ENCODE results near the gene CNGA3. TPM values are rescaled to one million over a fixed set of nuclear protein-coding genes. Genes with fewer than 3 reads are reported as not detected.

CNGA3 gene
- total RNA-seq, 3 donors from 2014 or later = under 0.01 to 0.15 TPM; not detected in 1

DNA sequence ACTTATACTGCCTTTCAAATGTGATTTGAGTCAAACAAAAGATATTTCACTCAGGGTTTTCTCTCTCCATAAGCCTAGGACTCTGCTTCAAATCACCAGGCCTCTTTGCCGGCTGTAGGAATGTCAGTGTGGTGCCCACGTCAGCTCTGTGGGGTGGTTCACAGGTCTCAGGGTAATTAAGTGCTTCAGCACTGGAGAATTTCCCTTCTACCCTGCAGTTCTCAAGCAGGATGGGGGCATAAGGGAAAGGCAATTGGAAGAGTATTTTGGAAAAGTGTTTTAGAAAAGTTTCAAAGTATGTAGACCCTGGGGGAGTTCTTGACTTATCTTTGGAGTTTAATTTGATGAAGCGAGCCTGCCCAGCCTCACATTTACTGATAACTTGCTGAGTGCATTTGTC is 9.6 kb downstream of the CNGA3 start:
- DNase-seq (ENCODE audit: low spot score in 2 of 2) = no peak
- intact Hi-C loops (cut with DNase I; ENCODE audit: low total_unique reads) = no loop called here
- H3K27me3 ChIP-seq = peaks cover 0 to 8% of the 10 kb centered on the region in 2 donors
- H3K4me3 ChIP-seq = no peak overlapping the region
- H3K36me3 ChIP-seq = no peaks in the 10 kb centered on the region
- H3K4me1 ChIP-seq = no peaks in the 10 kb centered on the region
- H3K9me3 ChIP-seq = peaks cover 0 to 5% of the 10 kb centered on the region in 2 donors
- TF ChIP-seq, protein P1, sequence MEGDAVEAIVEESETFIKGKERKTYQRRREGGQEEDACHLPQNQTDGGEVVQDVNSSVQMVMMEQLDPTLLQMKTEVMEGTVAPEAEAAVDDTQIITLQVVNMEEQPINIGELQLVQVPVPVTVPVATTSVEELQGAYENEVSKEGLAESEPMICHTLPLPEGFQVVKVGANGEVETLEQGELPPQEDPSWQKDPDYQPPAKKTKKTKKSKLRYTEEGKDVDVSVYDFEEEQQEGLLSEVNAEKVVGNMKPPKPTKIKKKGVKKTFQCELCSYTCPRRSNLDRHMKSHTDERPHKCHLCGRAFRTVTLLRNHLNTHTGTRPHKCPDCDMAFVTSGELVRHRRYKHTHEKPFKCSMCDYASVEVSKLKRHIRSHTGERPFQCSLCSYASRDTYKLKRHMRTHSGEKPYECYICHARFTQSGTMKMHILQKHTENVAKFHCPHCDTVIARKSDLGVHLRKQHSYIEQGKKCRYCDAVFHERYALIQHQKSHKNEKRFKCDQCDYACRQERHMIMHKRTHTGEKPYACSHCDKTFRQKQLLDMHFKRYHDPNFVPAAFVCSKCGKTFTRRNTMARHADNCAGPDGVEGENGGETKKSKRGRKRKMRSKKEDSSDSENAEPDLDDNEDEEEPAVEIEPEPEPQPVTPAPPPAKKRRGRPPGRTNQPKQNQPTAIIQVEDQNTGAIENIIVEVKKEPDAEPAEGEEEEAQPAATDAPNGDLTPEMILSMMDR (IDR thresholded peaks at IDR 0.05) = no peak
- TF ChIP-seq POLR2A (IDR thresholded peaks at IDR 0.05) = no peak
- no peak overlapping the region for H3K27ac ChIP-seq

DNA sequence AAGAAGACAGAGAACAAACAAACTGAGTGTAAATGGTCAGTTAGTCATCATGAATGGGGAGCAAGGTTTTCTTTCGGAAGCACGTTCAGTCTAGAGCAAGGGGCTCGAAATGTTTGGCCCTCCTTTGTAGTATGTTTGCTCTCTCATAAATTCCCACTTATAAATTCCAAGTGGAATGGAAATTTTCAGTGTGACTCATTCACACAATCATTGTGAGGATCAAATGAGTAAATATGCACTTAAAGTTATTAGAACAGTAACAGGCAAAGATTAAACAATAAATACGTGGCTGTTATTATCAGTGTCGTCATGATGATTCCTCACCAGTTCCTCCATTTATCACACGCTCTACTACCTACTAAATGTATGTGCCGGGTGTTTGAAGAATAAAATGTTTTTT is 10.5 kb downstream of the CNGA3 start:
- H3K27ac ChIP-seq = no peak overlapping the region

DNA sequence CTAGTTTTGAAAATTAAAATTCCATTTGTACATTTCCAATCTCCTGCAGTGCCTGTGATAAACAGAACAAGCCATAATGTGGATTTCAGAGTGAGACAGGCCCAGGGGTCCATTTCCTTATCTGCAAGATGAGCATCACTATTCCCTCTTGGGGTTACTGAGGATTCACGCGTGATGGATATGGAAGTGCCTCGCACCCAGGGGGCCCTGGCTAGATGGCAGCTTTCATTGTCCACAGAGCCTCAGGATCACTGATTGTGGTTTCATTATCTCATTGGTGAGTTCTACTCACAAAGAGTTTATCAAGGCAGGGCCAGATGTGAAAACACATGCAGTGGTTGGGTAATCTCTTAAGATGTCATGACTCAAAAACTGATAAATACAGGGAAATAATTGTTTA is 11.6 kb downstream of the CNGA3 start:
- no peaks in the 10 kb centered on the region for H3K27me3 ChIP-seq
- H3K4me1 ChIP-seq = no peaks in the 10 kb centered on the region
- peaks cover 0 to 5% of the 10 kb centered on the region in 2 donors for H3K9me3 ChIP-seq
- intact Hi-C loops (cut with DNase I; ENCODE audit: low total_unique reads) = no loop called here
- no peak overlapping the region for H3K27ac ChIP-seq
- H3K4me3 ChIP-seq = no peak overlapping the region
- DNase-seq (ENCODE audit: low spot score in 2 of 2) = no peak
- TF ChIP-seq, protein P1 (IDR thresholded peaks at IDR 0.05) = no peak
- TF ChIP-seq POLR2A (IDR thresholded peaks at IDR 0.05) = no peak
- no peak for TF ChIP-seq POLR2AphosphoS5 (IDR thresholded peaks at IDR 0.05)
- H3K36me3 ChIP-seq = no peaks in the 10 kb centered on the region

More for the DNA sequence above, 10.5 kb downstream of the CNGA3 start:
- H3K27me3 ChIP-seq = peaks cover 0 to 4% of the 10 kb centered on the region in 2 donors
- TF ChIP-seq POLR2AphosphoS5 (IDR thresholded peaks at IDR 0.05) (no peak), POLR2A (IDR thresholded peaks at IDR 0.05) (no peak)
- TF ChIP-seq, protein P1 (IDR thresholded peaks at IDR 0.05) = no peak
- H3K36me3 ChIP-seq = no peaks in the 10 kb centered on the region
- H3K4me3 ChIP-seq = no peak overlapping the region
- H3K9me3 ChIP-seq = peaks cover 0 to 5% of the 10 kb centered on the region in 2 donors
- H3K4me1 ChIP-seq = no peaks in the 10 kb centered on the region
- intact Hi-C loops (cut with DNase I; ENCODE audit: low total_unique reads) = no loop called here
- no peak for DNase-seq (ENCODE audit: low spot score in 2 of 2)

DNA sequence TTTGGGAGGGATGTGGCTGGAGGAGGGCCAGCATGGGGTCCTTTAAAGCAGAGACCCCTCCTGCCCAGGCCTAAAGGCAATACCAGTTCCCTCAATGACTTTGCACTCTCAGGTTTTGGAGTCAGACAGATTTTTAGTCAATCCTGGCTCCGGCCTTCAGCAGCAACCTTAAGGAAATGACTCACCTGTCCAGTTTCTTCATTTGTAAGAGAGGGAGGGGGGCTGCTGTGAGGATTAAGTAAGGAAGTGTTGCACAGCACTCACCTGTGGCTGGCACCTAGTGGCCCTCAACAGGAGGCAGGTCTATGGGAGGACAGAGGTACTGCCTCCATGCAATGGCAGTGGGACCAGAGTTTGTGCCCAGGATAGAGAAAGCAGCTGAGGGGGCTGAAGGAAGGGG is 13.7 kb downstream of the CNGA3 start:
- Histone ChIP-seq H3K9me3 (no peaks in the 10 kb centered on the region), H3K27me3 (no peaks in the 10 kb centered on the region), H3K4me1 (no peaks in the 10 kb centered on the region), H3K4me3 (no peak overlapping the region), H3K27ac (no peak overlapping the region), H3K36me3 (no peaks in the 10 kb centered on the region)
- no peak for TF ChIP-seq POLR2AphosphoS5 (IDR thresholded peaks at IDR 0.05)
- TF ChIP-seq POLR2A (IDR thresholded peaks at IDR 0.05) = no peak
- TF ChIP-seq, protein P1 (IDR thresholded peaks at IDR 0.05) = no peak
- intact Hi-C loops (cut with DNase I; ENCODE audit: low total_unique reads) = no loop called here
- DNase-seq (ENCODE audit: low spot score in 2 of 2) = no peak

DNA sequence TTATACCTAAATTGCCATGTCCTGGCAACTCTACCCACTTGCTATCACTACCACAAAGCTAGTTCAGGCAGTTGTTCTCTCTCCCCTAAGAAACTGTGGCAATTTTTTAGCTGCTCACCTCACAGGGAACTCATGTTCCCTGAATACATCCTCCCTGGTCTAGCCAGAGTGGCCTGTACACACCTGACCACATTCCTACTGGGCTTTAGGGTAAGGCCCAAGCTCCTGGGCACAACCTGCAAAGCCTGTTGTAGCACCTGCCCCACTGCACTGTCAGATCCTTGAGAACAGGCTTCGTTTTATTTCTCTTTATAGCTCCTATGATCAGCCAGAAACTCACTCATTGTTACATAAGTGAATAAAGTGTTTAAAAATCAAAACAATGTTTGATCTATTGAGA is 21.5 kb downstream of the CNGA3 start:
- Histone ChIP-seq H3K9me3 (peaks cover 10 to 12% of the 10 kb centered on the region in 2 donors), H3K36me3 (no peaks in the 10 kb centered on the region), H3K4me3 (no peak overlapping the region), H3K4me1 (no peaks in the 10 kb centered on the region), H3K27ac (no peak overlapping the region), H3K27me3 (no peaks in the 10 kb centered on the region)
- no peak for DNase-seq (ENCODE audit: low spot score in 2 of 2)
- no peak for TF ChIP-seq POLR2AphosphoS5 (IDR thresholded peaks at IDR 0.05)
- TF ChIP-seq, protein P1 (IDR thresholded peaks at IDR 0.05) = no peak
- TF ChIP-seq POLR2A (IDR thresholded peaks at IDR 0.05) = no peak
- intact Hi-C loops (cut with DNase I; ENCODE audit: low total_unique reads) = no loop called here

Measured in breast epithelium (tissue), 4 donors.